ENCODE results near the gene CAGE1. TPM values are rescaled to one million over a fixed set of nuclear protein-coding genes. Genes with fewer than 3 reads are reported as not detected.
"Not testable (repeated sequence)": the region's sequence is repeated elsewhere in the genome, so short reads cannot be mapped to it uniquely, and the experiment has no call there.

Gene CAGE1
- total RNA-seq, 1 donor from 2014 or later: 0.19 TPM

DNA sequence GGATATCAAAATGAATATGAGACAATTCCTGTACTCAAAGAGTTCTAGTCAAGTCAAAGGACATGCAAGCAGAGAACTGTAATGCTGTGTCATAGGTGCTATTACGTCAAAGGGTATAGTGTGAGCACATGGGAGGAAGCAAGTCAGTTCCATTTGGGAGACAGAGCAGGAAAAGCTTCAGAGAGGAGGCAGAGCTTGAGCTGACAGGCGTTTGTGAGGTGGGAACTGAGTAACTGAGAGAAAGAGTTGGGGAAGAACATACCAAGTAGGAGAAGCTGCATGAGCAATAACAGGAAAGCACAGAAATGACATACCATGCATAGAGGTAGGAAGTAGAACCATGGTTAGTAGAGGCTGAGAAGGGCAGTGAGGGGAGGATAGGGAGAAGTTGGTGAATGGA is 61.3 kb downstream of the CAGE1 start:
- peaks cover 2% of the 10 kb centered on the region for H3K36me3 Mint-ChIP-seq (ENCODE audit: unreplicated experiment)
- no peaks in the 10 kb centered on the region for H3K4me1 Mint-ChIP-seq (ENCODE audit: unreplicated experiment)
- no peaks in the 10 kb centered on the region for H3K9me3 Mint-ChIP-seq (ENCODE audit: unreplicated experiment)
- H3K4me3 Mint-ChIP-seq (ENCODE audit: unreplicated experiment): no peak overlapping the region
- DNase-seq (ENCODE audit: extremely low spot score, unreplicated experiment): no peak
- no peaks in the 10 kb centered on the region for H3K27me3 Mint-ChIP-seq (ENCODE audit: unreplicated experiment)
- TF ChIP-seq, protein P1, sequence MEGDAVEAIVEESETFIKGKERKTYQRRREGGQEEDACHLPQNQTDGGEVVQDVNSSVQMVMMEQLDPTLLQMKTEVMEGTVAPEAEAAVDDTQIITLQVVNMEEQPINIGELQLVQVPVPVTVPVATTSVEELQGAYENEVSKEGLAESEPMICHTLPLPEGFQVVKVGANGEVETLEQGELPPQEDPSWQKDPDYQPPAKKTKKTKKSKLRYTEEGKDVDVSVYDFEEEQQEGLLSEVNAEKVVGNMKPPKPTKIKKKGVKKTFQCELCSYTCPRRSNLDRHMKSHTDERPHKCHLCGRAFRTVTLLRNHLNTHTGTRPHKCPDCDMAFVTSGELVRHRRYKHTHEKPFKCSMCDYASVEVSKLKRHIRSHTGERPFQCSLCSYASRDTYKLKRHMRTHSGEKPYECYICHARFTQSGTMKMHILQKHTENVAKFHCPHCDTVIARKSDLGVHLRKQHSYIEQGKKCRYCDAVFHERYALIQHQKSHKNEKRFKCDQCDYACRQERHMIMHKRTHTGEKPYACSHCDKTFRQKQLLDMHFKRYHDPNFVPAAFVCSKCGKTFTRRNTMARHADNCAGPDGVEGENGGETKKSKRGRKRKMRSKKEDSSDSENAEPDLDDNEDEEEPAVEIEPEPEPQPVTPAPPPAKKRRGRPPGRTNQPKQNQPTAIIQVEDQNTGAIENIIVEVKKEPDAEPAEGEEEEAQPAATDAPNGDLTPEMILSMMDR (IDR thresholded peaks at IDR 0.05): no peak
- no peak overlapping the region for H3K27ac Mint-ChIP-seq (ENCODE audit: unreplicated experiment)

DNA sequence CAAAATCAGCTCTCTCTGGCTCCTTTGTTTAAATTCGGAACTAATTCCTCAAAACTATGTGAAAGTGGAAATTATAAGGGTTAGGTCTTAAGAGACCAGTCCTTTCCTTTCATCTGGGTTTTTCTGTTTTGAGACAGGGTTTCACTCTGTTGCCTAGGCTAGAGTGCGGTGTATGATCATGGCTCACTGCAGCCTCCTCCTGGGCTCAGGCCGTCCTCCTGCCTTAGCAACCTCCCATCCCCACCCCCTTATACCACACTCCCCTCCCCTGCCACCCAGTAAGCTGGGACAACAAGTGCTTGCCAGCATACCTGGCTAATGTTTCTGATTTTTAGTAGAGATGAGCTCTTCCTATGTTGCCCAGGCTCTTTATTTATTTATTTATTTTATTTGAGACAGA is 63.8 kb downstream of the CAGE1 start:
- Mint-ChIP-seq H3K9me3 (ENCODE audit: unreplicated experiment) (no peaks in the 10 kb centered on the region), H3K4me3 (ENCODE audit: unreplicated experiment) (no peak overlapping the region), H3K27ac (ENCODE audit: unreplicated experiment) (no peak overlapping the region), H3K36me3 (ENCODE audit: unreplicated experiment) (peaks cover 2% of the 10 kb centered on the region), H3K4me1 (ENCODE audit: unreplicated experiment) (no peaks in the 10 kb centered on the region), H3K27me3 (ENCODE audit: unreplicated experiment) (no peaks in the 10 kb centered on the region)
- DNase-seq (ENCODE audit: extremely low spot score, unreplicated experiment): no peak
- TF ChIP-seq, protein P1 (IDR thresholded peaks at IDR 0.05): no peak

DNA sequence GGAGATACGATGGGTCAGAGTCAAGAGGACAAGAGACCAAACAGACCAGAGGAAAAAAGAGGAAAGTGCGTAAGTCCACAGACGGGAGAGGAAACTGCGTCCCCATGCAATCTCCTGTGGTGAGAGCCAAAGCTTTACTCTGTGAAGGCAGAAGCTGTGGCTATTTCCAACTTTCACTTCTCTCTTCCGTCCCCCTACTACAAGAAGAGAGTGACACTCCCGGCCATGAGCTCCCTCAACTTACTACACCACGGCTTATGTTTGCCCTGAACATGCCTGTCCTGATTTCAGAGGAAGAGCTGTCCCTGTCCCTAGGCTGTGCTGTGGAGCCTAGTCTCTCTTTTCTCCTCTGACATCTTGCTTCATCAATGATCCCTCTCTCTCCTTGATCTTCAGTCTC is 65.0 kb downstream of the CAGE1 start:
- no peak for DNase-seq (ENCODE audit: extremely low spot score, unreplicated experiment)
- H3K27ac Mint-ChIP-seq (ENCODE audit: unreplicated experiment): no peak overlapping the region
- H3K4me1 Mint-ChIP-seq (ENCODE audit: unreplicated experiment): no peaks in the 10 kb centered on the region
- no peaks in the 10 kb centered on the region for H3K9me3 Mint-ChIP-seq (ENCODE audit: unreplicated experiment)
- H3K27me3 Mint-ChIP-seq (ENCODE audit: unreplicated experiment): no peaks in the 10 kb centered on the region
- H3K36me3 Mint-ChIP-seq (ENCODE audit: unreplicated experiment): peaks cover 2% of the 10 kb centered on the region
- TF ChIP-seq, protein P1 (IDR thresholded peaks at IDR 0.05): no peak
- no peak overlapping the region for H3K4me3 Mint-ChIP-seq (ENCODE audit: unreplicated experiment)

DNA sequence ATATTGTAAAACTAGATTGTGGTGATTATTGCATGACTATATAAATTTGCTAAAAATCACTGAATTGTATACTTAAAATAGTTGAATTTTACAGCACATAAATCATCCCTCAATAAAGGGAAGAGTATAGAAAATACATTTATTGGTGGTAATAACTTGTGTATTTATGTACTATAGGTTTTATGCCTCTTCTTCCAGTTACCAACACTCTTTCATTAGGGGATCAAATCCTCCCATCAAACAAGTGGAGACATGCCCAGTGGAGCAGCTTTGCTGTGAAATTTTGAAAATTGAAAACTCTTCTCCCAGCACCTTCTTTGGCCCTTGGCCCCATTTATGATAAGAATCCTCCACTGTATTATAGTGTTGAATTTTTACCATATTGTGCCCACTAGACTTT is 66.5 kb downstream of the CAGE1 start:
- Mint-ChIP-seq H3K36me3 (ENCODE audit: unreplicated experiment) (peaks cover 2% of the 10 kb centered on the region), H3K27ac (ENCODE audit: unreplicated experiment) (no peak overlapping the region), H3K4me3 (ENCODE audit: unreplicated experiment) (no peak overlapping the region), H3K9me3 (ENCODE audit: unreplicated experiment) (no peaks in the 10 kb centered on the region), H3K4me1 (ENCODE audit: unreplicated experiment) (no peaks in the 10 kb centered on the region), H3K27me3 (ENCODE audit: unreplicated experiment) (no peaks in the 10 kb centered on the region)
- TF ChIP-seq, protein P1 (IDR thresholded peaks at IDR 0.05): no peak
- no peak for DNase-seq (ENCODE audit: extremely low spot score, unreplicated experiment)

DNA sequence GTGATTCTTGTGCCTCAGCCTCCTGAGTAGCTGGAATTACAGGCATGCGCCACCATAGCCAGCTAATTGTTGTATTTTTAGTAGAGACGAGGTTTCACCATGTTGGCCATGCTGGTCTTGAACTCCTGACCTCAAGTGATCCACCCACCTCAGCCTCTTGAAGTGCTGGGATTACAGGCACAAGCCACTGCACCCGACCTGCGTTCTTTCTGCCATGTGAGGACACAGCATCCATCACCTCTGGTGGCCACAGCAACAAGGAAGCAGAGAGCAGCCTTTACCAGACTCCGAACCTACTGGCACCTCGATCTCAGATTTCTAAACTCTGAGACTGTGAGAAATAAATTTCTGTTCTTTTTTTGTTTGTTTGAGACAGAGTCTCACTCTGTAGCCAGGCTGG is 67.7 kb downstream of the CAGE1 start:
- H3K27ac Mint-ChIP-seq (ENCODE audit: unreplicated experiment); H3K27me3 Mint-ChIP-seq (ENCODE audit: unreplicated experiment); DNase-seq (ENCODE audit: extremely low spot score, unreplicated experiment); H3K4me3 Mint-ChIP-seq (ENCODE audit: unreplicated experiment); H3K36me3 Mint-ChIP-seq (ENCODE audit: unreplicated experiment); H3K9me3 Mint-ChIP-seq (ENCODE audit: unreplicated experiment); H3K4me1 Mint-ChIP-seq (ENCODE audit: unreplicated experiment): not testable (repeated sequence)

DNA sequence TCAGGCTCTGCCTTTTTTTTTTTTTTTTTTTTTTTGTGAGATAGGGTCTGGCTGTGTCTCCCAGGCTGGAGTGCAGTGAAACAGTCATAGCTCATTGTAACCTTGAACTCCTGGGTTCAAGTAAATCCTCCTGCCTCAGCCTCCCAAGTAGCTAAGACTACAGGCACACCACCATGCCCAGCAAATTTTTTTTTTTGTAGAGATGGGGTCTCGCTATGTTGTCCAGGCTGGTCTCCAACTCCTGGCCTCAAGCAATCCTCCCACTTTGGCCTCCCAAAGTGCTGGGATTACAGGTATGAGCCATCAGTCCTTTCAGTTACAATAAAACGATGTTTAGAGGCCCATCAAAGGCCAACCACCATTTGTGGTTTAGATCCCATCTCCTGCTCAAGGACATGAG is 70.1 kb downstream of the CAGE1 start:
- H3K4me3 Mint-ChIP-seq (ENCODE audit: unreplicated experiment); H3K9me3 Mint-ChIP-seq (ENCODE audit: unreplicated experiment); H3K27me3 Mint-ChIP-seq (ENCODE audit: unreplicated experiment); H3K27ac Mint-ChIP-seq (ENCODE audit: unreplicated experiment); H3K4me1 Mint-ChIP-seq (ENCODE audit: unreplicated experiment); H3K36me3 Mint-ChIP-seq (ENCODE audit: unreplicated experiment); DNase-seq (ENCODE audit: extremely low spot score, unreplicated experiment): not testable (repeated sequence)

Data from osteocyte (in vitro differentiated cells).